Measurements from ENCODE around the gene NOB1. TPM values are rescaled to one million over a fixed set of nuclear protein-coding genes. Genes with fewer than 3 reads are reported as not detected.

NOB1 gene
- total and polyA plus RNA-seq, 9 of the 15 experiments (the other 6 are each of a cell fraction or from before 2014, with no cell fraction given), result 42.4 to 148 (median 116) TPM

- TF ChIP-seq CUX1 (CRISPR knock-in tag; IDR thresholded peaks at IDR 0.05), result no peak
- TF ChIP-seq ZNF655 (CRISPR knock-in tag; IDR thresholded peaks at IDR 0.05), result no peak
- TF ChIP-seq GABPB2 (CRISPR knock-in tag; conservative IDR thresholded peaks at IDR 0.05), result no peak
- no peak for TF ChIP-seq ZBTB9 (CRISPR knock-in tag; IDR thresholded peaks at IDR 0.05)
- TF ChIP-seq ZBTB43 (CRISPR knock-in tag; IDR thresholded peaks at IDR 0.05), result no peak
- TF ChIP-seq ZKSCAN1 (IDR thresholded peaks at IDR 0.05; ENCODE audit: low read depth, low read length), result no peak
- no peak for TF ChIP-seq STAT6 (CRISPR knock-in tag; IDR thresholded peaks at IDR 0.05)
- TF ChIP-seq CBX1 (IDR thresholded peaks at IDR 0.05; ENCODE audit: low read depth), result no peak
- no peak for TF ChIP-seq THRAP3 (IDR thresholded peaks at IDR 0.05; ENCODE audit: borderline replicate concordance)
- no peak for TF ChIP-seq ZNF699 (CRISPR knock-in tag; IDR thresholded peaks at IDR 0.05; ENCODE audit: insufficient replicate concordance)
- no peak for TF ChIP-seq SRSF9 (IDR thresholded peaks at IDR 0.05; ENCODE audit: borderline replicate concordance, low read depth, low read length)
- TF ChIP-seq ZNF324 (CRISPR knock-in tag; IDR thresholded peaks at IDR 0.05), result no peak
- TF ChIP-seq KLF13 (tag; IDR thresholded peaks at IDR 0.05; ENCODE audit: borderline replicate concordance, low read depth), result no peak; the same call in 1 of the 2 replicates
- peak in 1 of 2 experiments; percentile 62; a peak in 2 of 4 replicates for TF ChIP-seq NONO (IDR thresholded peaks at IDR 0.05; ENCODE audit: low read depth in 2 of 2, low read length in 1 of 2)
Measured at GRCh38 chr16:69761983-69762813, 7.5 kb upstream of the NOB1 start, which contains the start of gene WWP2 (continued).

Measured in K562 (cell line).